Stimulated activated CD8-positive, alpha-beta memory T cell treated with anti-CD3 and anti-CD28 coated beads, Interleukin-12 subunit alpha, Interleukin-12 subunit beta, amount 100 ng/mL, for 24 hours (primary cell): Measurements from ENCODE around the gene BGN.

Experiments used
- DNase-seq: peaks from one replicate; pipeline ENCODE4 v3.0.0-alpha.2; 2020; ENCODE audit errors: extremely low read depth

Gene BGN

DNA sequence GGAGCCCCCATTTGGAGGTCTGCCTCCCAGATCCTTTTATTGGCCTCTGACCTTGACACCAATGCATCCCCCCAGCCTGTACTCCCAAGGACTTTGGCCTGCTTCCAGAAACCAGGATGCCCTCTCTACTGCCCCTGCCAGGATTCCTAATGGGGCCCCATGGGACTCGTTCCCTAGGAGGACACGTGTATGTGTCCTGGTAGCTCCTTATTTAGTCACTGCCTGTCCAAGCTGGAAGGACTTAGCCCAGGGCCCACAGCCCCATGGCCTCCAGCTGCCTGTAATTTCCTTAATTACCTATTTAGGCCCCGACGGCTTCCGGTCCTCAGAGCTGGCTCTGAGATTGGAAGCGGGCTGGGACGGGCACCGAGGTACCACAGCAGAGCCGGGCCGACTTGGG lies 32.0 kb downstream of the BGN start:
- no peak for DNase-seq

DNA sequence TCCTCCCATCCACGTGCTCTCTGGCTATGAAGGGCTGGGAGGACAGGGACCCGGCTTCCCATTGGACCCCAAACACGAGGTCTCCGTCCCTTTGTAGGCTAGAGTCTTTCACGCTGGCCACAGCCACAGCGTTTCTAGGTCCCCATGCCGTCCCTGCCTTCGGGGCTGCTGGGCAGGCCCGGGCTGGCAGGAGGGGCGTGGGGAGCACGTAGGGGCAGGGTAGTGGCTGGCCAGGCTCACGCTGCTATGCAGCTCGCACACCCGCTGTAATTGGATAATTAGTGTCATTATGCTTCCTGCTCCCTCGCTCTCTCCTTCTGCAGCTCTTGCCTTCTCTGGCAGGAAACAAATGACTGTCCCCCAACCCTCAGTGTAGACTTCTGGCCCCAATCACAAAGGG lies 32.4 kb downstream of the BGN start:
- no peak for DNase-seq

DNA sequence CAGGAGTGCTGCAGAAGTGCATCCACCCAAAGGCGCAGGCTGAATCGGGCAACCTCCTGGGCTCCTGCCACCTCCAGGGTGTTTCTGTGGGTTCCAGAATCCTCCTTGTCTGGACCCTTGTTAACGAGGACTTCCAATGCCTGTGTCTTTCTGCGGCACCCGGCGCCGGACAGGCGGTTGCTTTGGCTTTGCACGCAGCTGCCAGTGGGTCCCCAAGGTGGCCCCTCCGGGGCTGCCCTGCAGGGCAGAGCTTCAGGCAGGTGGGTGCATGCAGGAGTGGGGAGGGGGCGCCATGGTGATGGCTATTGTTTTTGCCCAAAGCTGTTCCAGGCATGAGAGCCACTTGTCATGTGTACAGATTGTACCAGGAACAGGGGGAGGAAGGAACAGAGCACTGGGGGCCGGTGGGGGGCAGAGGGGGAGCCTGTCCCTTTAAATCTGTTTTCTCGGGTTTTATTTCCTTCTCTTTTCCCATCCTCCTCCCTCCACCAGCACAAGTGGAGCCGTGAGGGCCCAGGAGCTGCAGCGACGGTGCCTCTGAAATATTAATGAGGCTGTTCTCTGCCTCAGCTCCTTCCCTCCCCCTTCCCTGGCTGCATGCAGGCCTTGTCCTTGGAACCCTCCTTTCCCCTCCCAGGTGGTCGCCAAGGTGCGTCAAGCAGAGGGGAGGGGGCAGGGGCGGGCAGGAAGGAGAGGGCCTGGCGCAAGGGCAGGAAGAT lies 35.8 kb downstream of the BGN start:
- no peak for DNase-seq

DNA sequence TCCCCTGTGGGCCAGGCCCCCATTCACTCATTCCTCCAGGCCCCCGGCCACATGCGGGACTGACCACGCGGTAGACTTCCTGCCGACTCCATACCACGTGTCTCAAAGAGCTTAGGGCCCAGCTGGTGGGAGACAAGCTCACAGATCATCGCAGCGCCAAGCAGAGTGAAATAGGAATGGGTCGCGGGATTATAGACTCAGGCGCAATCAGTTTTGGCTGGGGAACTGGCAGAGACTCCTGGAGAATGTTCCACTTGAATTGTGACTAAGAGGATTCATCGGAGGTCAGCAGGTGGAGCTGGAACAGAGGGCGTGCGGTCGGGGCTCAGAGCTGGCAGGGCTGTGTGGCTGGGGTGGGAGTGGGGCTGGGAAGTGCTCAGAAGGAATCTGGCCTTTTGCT lies 38.3 kb downstream of the BGN start:
- no peak for DNase-seq

DNA sequence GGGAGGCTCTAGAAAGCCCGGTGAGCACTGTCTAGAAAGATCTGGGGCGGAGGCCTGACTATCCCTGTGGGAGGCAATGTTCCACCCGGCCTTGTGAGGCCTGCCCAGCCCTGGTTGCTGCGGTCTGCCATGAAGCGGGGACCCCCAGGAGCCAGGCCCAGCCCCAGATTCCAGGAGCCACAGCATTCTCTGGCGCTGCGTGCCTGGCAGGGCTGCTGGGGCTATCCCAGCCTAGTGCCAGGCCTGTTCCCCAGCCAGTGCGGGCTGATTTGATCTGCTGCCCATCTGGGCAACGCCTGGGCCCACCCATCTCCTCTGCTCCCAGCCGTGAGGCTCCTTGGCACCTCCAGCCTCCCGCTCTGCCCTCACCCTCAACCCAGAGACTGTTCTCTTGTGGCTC lies 42.3 kb downstream of the BGN start:
- no peak for DNase-seq

DNA sequence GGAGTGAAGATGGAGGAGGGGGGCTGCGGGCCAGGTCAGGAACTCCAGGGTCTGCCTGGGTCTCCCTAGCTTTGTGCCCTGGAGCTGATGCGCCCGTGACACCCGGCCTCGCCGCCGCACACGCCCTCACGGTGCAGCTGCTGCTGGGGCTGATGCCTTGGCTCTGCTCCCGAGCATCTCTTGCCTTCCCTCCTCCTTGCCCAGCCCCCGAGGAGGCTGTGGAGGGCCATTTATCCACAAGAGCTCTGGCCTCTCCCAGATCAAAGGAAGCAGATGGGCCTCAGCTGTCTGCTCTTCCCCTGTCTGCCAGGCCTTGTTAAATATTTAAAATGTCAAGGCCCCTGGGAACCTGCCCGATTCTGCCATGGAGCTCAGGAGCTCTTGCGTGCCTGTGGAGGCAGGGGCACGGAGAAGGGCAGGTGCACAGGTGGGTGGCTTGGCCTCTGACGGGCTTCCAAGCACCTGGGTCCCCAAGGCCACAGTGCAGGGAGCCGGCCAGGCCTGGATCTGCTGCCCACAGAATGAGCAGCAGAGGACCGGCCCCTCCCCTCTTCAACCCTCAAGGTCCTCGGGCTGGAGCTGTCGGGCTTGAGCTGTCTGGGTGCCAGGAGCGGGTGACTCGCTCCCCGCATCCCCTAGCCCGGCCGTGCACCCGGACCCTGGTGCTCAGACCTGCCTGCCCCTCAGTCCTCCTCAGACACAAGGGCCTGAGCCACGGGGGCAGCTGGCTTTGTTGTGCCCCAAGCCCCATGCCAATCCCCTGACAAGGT lies 42.9 kb downstream of the BGN start:
- no peak for DNase-seq

DNA sequence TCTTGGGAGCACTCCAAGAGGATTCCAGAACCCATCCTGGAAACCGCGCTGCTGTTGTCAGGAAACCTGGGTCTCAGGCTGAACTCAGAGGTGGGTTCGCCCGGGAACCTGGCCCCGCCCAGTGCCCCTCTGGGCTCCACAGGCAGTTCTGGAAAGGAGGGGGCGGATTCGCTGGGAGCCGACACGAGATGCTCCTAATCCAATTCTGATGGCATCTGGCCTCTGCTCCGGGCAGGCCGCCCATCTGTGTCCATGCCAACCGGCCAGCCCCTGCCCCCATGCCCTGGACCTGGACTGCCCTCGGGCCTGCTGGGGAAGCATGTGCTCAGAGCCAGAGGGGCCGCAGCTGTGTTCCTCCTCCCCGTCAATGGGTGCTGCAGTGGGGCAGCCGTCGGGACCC lies 43.6 kb downstream of the BGN start:
- no peak for DNase-seq

DNA sequence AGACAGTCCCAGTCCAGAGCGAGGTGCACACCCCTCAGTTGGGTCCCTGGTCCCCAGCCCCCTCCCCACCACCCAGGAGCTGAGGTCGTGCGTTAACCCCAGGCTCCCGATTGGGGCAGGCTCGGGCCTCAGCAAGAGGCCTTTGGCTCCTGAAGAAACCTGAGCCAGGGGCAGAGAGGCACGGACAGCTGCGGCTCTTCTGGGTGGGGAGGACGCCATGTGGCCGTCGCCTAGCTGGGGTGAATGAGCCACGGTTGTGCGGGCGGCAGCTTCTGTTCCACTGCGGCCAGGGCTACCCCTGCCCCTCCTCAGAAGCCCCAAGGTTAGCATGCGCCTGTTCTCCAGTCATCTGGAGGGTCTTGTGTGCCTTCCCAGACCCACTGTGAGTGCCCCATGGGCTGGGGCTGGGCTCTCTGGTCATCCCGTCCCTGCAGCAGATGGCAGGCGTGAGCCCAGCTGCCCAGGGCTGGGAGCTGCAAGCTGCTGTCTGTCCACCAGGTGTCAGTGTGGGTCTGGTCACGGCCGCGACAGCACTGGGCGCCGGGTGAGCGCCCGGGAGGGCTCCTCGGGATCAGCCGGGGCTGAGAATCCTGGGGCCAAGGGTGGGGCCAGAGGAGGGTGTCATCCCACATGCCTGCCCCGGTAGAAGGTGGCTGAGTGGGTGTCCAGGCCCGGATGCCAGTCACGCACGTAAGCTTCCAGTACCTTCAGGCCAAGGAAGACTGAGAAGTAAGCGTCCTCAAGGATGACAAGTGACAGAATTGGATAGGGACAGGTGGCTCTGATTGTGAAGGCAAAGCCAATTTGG lies 44.6 kb downstream of the BGN start:
- no peak for DNase-seq

DNA sequence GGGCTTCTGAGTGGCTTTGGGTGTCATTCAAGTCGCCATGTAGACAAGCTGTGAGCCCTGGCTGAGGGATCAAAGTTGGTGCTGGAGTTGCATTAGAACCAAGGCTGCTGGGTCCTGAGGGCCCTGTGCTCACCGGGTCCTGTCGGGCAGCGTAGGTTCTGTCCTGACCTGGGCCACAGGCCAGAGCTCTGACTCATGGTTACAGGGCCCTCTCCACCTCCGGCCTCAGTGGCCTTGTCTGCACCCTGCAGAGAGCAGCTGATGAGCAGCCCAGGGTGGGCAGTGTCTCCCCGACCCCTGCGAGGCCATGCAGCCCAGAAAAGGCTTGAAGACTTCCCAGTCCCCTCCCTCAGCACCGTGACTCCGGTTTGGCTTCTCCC lies 45.2 kb downstream of the BGN start:
- no peak for DNase-seq

DNA sequence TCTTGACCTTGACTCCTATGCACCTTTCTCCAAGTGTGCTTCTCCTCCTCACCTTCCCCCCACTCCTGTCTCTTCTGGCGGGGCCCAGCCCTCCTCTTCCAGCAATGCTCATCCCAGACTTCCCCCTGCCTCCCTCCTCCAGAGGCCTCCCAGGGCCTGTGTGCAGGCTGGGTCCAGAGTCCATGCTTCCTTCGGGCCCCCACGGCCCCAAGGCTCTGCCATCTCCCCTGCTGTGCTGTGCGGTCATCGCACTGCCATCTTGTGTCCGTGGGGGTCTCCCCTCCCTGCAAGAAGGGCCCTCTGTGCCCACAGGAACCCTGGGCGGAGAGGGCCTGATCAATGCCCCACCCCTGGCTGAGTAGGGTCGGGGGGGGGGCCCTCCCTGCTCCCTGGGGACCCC lies 49.9 kb downstream of the BGN start:
- DNase-seq: no peak

DNA sequence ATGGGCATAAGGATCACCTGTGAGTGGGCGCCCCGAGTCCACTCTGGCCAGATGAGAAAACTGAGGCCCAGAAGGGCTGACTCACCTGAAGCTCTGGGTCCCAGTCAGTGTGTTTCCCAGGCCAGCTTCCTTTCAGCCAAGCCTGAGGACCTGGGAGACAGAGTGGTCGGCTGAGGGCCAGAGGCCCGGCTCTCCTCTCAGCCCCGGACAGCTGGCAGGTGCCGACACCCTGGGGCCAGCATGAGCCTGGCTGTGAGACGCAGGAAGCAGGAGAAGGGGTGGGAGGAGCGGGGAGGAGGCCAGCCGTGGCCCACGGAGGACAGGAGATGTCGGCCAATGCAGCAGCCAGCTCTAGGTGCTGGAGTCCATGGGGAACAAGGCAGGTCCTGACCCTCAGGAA lies 51.6 kb downstream of the BGN start:
- no peak for DNase-seq

DNA sequence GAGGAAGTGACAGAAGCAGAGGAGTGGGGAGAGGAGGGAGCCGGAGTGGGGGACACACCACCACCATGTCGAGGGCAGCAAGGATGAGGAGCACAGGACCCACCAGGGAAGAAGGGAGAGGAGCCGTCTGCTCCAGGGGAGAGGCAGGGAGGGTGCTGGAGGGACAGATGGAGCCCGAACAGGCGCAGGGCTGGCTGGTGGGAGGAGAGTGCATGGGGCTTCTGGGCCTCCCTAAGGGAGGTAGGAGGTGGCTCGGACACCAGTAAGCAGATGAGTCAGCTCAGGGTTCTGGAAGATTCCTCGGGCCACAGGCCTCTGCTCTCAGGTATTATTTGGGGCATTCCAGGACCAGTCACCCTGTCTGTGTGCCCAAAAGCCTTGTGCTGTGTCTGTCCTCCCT lies 52.4 kb downstream of the BGN start:
- DNase-seq: no peak

DNA sequence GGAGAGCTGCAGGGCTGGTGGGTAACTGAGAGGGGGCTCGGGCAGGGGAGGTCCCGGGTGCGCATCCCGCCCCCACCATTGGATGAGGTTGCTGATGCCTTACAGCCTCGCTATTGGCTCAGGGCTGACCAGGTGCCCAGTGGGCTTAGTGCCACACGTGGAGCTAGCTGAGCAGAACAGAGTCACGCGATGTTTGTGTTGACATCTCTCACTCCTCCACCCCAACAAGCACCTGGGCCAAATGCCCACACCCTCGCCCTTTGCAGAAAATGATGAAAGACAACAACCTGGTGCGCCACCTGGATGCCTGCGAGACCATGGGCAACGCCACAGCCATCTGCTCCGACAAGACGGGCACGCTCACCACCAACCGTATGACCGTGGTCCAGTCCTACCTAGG lies 54.5 kb downstream of the BGN start:
- DNase-seq: no peak

DNA sequence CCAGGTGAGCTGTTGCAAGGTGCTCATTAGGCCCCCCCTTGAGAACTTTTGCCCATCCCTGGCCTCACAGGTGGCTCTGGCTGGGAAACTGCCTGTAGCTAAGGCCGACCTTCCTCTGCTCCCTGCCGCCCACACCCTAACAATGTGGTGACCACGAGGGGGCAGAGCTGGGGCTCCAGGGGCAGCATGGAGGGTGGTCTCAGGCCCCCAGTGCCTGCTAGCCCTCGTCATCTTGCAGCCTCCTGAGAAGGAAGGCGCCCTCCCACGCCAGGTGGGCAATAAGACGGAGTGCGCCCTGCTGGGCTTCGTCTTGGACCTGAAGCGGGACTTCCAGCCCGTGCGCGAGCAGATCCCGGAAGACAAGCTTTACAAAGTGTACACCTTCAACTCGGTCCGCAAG lies 55.0 kb downstream of the BGN start:
- no peak for DNase-seq

DNA sequence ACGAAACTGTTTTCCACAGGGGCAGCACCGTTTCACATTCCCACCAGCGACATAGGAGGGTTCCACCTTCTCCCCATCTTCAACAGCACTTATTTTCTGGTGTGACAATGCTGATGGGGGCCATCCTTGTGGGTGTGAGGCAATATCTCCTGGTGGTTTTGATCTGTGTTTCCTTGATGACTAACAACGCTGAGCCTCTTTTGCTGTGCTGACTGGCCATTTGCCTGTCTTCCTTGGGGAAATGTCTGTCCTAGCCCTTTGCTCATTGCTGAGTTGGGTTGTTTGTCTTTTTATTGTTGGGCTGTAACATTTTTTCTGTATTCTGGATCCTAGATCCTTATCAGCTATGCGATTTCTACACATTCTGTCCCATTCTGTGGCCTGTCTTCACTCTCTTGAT lies 56.4 kb downstream of the BGN start:
- no peak for DNase-seq

DNA sequence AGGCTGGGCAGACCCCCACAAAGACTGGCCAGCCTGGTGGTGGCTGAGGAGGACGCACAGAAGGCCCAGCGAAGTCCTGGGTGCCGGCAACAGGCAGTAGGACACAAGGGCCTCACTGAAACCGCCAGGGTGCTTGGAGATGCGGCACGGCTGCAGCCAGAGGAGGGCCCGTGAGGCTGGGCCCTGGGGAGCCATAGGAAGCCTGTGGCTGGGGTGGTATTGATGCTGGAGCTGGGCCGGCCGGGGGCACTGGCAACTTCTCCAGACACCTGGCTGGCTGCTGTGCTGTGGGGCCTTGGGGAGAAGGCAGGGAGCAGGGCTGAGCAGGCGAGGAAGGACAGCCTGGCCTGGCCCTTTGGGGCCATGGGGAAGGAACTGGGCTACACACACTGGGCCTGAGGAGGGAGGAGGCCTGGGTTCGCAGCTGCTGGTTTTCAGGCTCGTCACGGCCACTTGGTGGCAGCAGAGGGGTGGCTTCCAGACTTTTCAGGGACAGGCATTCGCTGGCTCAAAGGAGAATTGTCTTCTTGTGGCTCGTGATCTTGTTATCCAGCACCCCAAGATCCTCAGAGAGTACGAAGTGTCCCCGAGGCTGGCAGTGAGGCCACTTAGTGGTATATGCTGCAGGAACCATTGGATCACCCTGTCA lies 59.9 kb downstream of the BGN start:
- peak; percentile 3 for DNase-seq

DNA sequence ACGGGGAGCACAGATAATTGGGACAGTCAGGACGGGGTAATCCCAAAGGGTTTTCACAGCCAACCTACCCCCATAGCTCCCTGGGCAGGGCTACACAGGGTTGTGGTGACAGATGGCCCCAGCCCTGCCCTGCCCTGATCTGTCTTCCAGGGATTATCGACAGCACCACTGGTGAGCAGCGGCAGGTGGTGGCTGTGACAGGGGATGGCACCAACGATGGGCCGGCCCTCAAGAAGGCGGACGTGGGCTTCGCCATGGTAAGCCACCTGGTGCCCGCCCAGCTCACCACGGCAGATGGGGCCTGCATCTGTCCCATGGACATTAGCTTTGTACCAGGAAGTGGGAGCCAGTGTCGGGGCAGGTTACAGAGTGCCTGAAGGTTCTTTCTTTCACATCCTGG lies 62.0 kb downstream of the BGN start:
- no peak for DNase-seq

DNA sequence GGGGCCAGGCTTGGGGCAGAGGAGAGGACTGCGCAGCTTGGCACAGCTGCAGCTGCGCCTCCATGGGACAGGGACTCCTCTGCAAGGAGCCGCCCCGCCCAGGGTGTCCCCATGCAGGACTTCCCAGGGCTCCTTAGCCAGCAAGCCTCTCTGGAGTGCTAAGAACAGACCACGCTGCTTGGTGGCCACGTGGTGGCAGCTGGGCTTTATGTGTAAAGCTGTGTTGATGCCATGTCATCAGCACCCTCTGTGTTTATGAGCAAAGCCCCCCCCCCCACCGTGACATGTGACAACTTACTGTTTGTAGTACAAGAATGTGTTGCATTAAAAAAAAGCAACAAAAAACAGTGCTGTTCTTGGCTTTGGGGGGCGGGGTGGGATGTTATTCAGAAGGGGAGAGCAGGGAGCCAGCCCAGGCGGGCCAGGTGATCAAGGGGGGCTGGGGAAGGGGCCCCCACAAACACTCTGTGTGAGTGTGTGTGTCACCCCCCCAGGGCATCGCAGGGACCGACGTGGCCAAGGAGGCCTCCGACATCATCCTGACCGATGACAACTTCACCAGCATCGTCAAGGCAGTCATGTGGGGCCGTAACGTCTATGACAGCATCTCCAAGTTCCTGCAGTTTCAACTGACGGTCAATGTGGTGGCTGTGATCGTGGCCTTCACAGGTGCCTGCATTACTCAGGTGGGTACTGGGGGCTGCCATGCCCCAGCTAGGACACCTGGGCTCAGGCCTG lies 63.0 kb downstream of the BGN start:
- no peak for DNase-seq
